HCT116 (cell line): ENCODE data around the gene SON. TPM values are rescaled to one million over a fixed set of nuclear protein-coding genes. Genes with fewer than 3 reads are reported as not detected.

Experiments
- ATAC-seq: fragments of 200-7000 bp; cut with Tn5 transposase; 2 replicates; pipeline ENCODE4 v1.9.1; 2020; ENCODE audit warnings: mild to moderate bottlenecking, moderate library complexity
- BruUV-seq: library from RNA; stranded (reverse); fragments of 400-500 nt; replicated peaks from 2 replicates; lab custom pipeline; 2021; lab: Mats Ljungman, UMichigan
- CTCF ChIA-PET: fragments of 300-600 bp; sonication (Branson Sonifier 250); formaldehyde crosslinking; loops from one replicate; lab custom pipeline; 2021; ENCODE audit warnings: antibody characterized with exemption; lab: Charles Lee
- POLR2A ChIA-PET: fragments of 300-600, 350-600 bp; sonication (Branson Sonifier 250); formaldehyde crosslinking; loops from one replicate; lab custom pipeline; 2021; ENCODE audit warnings: antibody characterized with exemption; lab: Charles Lee
- RAD21 ChIA-PET, 2 experiments: fragments of 300-600 bp; sonication (Branson Sonifier 250); formaldehyde crosslinking; loops; one replicate each; lab custom pipeline; 2023; ENCODE audit warnings: low total read pairs in 2 of 2; ENCODE audit not compliant: uncharacterized antibody in 2 of 2, unreplicated experiment in 2 of 2, low non-redundant PET in 1 of 2; lab: Charles Lee
- DNase-seq: peaks from one replicate; pipeline ENCODE4 v3.0.0-alpha.2; 2010; ENCODE audit warnings: low read depth, low spot score
- H2AFZ ChIP-seq: fragments of 200-600 bp; shearing (Covaris generic), sonication (generic); 2 replicates; pipeline ENCODE4 v1.6.1; 2017; ENCODE audit warnings: low read depth, mixed run types, mixed read lengths, antibody characterized with exemption, low read length; ENCODE audit not compliant: poor library complexity, severe bottlenecking
- H3K27ac ChIP-seq: 2 replicates; pipeline ENCODE4 v1.5.1; 2012; ENCODE audit warnings: low read depth, low read length
- H3K27me3 ChIP-seq: fragments of 200-600 bp; sonication (generic); 2 replicates; pipeline ENCODE4 v1.6.1; 2016; ENCODE audit warnings: mixed run types, low read length, mixed read lengths; ENCODE audit not compliant: insufficient read depth
- H3K36me3 ChIP-seq, 2 experiments: fragments of 200-500 bp in 1 of 2; fragments of 200-600 bp in 1 of 2; sonication (Bioruptor generic) in 1 of 2; sonication (generic) in 1 of 2; 2 replicates each; pipeline versions ENCODE4 v1.5.1 to v1.6.1; 2014 to 2016; ENCODE audit warnings: low read length in 2 of 2, inconsistent platforms in 1 of 2, mixed read lengths in 1 of 2, mixed run types in 1 of 2; ENCODE audit not compliant: insufficient read depth in 2 of 2, control insufficient read depth in 1 of 2
- H3K4me1 ChIP-seq, 2 experiments: fragments of 200-600 bp in 1 of 2; sonication (generic) in 1 of 2; 2 replicates each; pipeline versions ENCODE4 v1.5.1 to v1.6.1; 2012 to 2017; ENCODE audit warnings: low read length in 2 of 2, inconsistent platforms in 1 of 2, mild to moderate bottlenecking in 1 of 2, mixed read lengths in 1 of 2, mixed run types in 1 of 2, moderate library complexity in 1 of 2; ENCODE audit not compliant: insufficient read depth in 2 of 2, control insufficient read depth in 1 of 2
- H3K4me2 ChIP-seq: fragments of 200-600 bp; sonication (generic); 2 replicates; pipeline ENCODE4 v1.6.1; 2017; ENCODE audit warnings: mixed run types, low read length, mixed read lengths
- H3K4me3 ChIP-seq, 2 experiments: fragments of 200-600 bp in 1 of 2; sonication (generic) in 1 of 2; replicated peaks in 1 of 2; 2 replicates each; pipeline ENCODE4 v1.5.1; 2011 to 2016; ENCODE audit warnings: low read length in 2 of 2, control low read depth in 1 of 2, low read depth in 1 of 2, mild to moderate bottlenecking in 1 of 2, mixed read lengths in 1 of 2, mixed run types in 1 of 2
- H3K79me2 ChIP-seq: fragments of 200-600 bp; sonication (generic); 2 replicates; pipeline ENCODE4 v1.6.1; 2017; ENCODE audit warnings: mild to moderate bottlenecking, mixed run types, low read length, moderate library complexity, mixed read lengths; ENCODE audit not compliant: insufficient read depth
- H3K9ac ChIP-seq: fragments of 200-600 bp; sonication (generic); 2 replicates; pipeline ENCODE4 v1.6.1; 2016; ENCODE audit warnings: low read length, mixed read lengths
- H3K9me2 ChIP-seq: fragments of 200-600 bp; sonication (generic), shearing (Covaris generic); 2 replicates; pipeline ENCODE4 v1.6.1; 2017; ENCODE audit warnings: mixed run types, mild to moderate bottlenecking, moderate library complexity; ENCODE audit not compliant: insufficient read depth
- H3K9me3 ChIP-seq, 2 experiments: fragments of 200-500 bp in 1 of 2; fragments of 200-600 bp in 1 of 2; sonication (Bioruptor generic) in 1 of 2; sonication (generic) in 1 of 2; 2 replicates each; pipeline ENCODE4 v1.6.1; 2014 to 2017; ENCODE audit warnings: low read length in 2 of 2, mixed read lengths in 2 of 2, inconsistent platforms in 1 of 2, low read depth in 1 of 2, mild to moderate bottlenecking in 1 of 2, mixed run types in 1 of 2, moderate library complexity in 1 of 2; ENCODE audit not compliant: control insufficient read depth in 1 of 2, insufficient read depth in 1 of 2
- H4K20me1 ChIP-seq: fragments of 200-600 bp; sonication (generic), shearing (Covaris generic); 2 replicates; pipeline ENCODE4 v1.6.1; 2017; ENCODE audit warnings: mixed run types, mild to moderate bottlenecking, moderate library complexity; ENCODE audit not compliant: insufficient read depth
- ELF1 ChIP-seq: IDR thresholded peaks from 2 replicates; pipeline ENCODE4 v1.6.1; 2012; ENCODE audit warnings: low read depth, borderline replicate concordance
- POLR2AphosphoS5 ChIP-seq: IDR thresholded peaks from 2 replicates; pipeline ENCODE4 v1.6.1; 2011; ENCODE audit warnings: mild to moderate bottlenecking, low read depth, low read length, moderate library complexity
- SIN3A ChIP-seq: IDR thresholded peaks from 2 replicates; pipeline ENCODE4 v1.6.1; 2012; ENCODE audit warnings: low read depth
- SP1 ChIP-seq: IDR thresholded peaks from 2 replicates; pipeline ENCODE4 v1.6.1; 2012; ENCODE audit warnings: low read depth
- YY1 ChIP-seq: IDR thresholded peaks from 2 replicates; pipeline ENCODE4 v1.6.1; 2011; ENCODE audit warnings: low read length, low read depth, moderate library complexity, mild to moderate bottlenecking; ENCODE audit not compliant: insufficient replicate concordance; ENCODE audit errors: extremely low read depth
- ZNF274 ChIP-seq: fragments of 200-500 bp; sonication (Bioruptor generic); IDR thresholded peaks from 2 replicates; pipeline ENCODE4 v1.6.1; 2014; ENCODE audit warnings: mild to moderate bottlenecking, low read depth, low read length, inconsistent platforms
- intact Hi-C: fragments of 100-400 bp; cut with micrococcal nuclease; formaldehyde crosslinking; loops from 2 replicates; pipeline ENCODE4 v1.10.0; 2022
- total RNA-seq: library from RNA; stranded (reverse); gene quantifications from one replicate; pipeline ENCODE4 v1.2.1, GENCODE V29; 2021; ENCODE audit not compliant: unreplicated experiment
- TF ChIP-seq, protein P1 (sequence below), 3 experiments: fragments of 200-600 bp in 1 of 3; sonication (generic) in 1 of 3; IDR thresholded peaks in 2 of 3; conservative IDR thresholded peaks in 1 of 3; 2 replicates each; pipeline ENCODE4 v1.5.1; 2012 to 2017; ENCODE audit warnings: low read depth in 2 of 3, low read length in 2 of 3, antibody characterized with exemption in 1 of 3, borderline replicate concordance in 1 of 3, control low read depth in 1 of 3, mild to moderate bottlenecking in 1 of 3, mixed read lengths in 1 of 3, mixed run types in 1 of 3, moderate library complexity in 1 of 3; ENCODE audit not compliant: insufficient read depth in 1 of 3
- TF ChIP-seq, protein P2 (sequence below): IDR thresholded peaks from 2 replicates; pipeline ENCODE4 v1.6.1; 2012
- TF ChIP-seq, protein P3 (sequence below): IDR thresholded peaks from 2 replicates; pipeline ENCODE4 v1.6.1; 2012; ENCODE audit warnings: low read depth
- TF ChIP-seq, protein P4 (sequence below): IDR thresholded peaks from 2 replicates; pipeline ENCODE4 v1.6.1; 2011; ENCODE audit warnings: mild to moderate bottlenecking, low read length, moderate library complexity; ENCODE audit not compliant: insufficient replicate concordance; ENCODE audit errors: extremely low read depth

The SON gene
- total RNA-seq, 1 experiment from 2014 or later = 195 TPM

DNA sequence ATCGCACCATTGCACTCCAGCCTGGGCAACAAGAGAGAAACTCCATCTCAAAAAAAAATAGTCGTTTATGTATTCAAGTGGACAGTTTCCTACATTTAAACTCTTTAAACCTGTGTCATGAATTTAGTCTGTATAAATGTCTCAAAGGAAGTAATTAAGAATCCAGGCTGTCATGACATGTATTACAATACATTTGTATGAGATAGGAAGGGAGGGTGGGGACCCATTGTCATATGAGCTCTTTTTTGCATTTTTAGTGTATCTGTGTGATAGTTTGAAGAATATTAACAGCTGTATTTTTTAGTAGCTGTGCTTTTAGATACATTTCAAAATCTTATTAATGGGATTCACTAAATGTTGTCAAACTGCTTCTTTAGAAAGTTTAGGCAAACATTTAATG lies 25.6 kb downstream of the SON start:
- DNase-seq (no peak), ATAC-seq (no peak)
- intact Hi-C loops = no loop called here
- Histone ChIP-seq H3K9ac (no peak overlapping the region), H2AFZ (no peak overlapping the region), H3K27me3 (no peaks in the 10 kb centered on the region), H3K4me3 (no peak overlapping the region), H3K36me3 (peaks cover 50 to 65% of the 10 kb centered on the region in 2 experiments), H3K4me2 (no peak overlapping the region), H3K9me3 (no peaks in the 10 kb centered on the region), H3K9me2 (no peaks in the 10 kb centered on the region), H3K4me1 (no peaks in the 10 kb centered on the region), H4K20me1 (peaks cover 23% of the 10 kb centered on the region; the same call in 1 of the 2 replicates), H3K27ac (no peak overlapping the region), H3K79me2 (peaks cover 93% of the 10 kb centered on the region)
- no TSS peak for BruUV-seq
- TF ChIP-seq SIN3A (no peak), ZNF274 (no peak), POLR2AphosphoS5 (no peak), SP1 (no peak), ELF1 (no peak), YY1 (no peak)
- TF ChIP-seq, protein P1, sequence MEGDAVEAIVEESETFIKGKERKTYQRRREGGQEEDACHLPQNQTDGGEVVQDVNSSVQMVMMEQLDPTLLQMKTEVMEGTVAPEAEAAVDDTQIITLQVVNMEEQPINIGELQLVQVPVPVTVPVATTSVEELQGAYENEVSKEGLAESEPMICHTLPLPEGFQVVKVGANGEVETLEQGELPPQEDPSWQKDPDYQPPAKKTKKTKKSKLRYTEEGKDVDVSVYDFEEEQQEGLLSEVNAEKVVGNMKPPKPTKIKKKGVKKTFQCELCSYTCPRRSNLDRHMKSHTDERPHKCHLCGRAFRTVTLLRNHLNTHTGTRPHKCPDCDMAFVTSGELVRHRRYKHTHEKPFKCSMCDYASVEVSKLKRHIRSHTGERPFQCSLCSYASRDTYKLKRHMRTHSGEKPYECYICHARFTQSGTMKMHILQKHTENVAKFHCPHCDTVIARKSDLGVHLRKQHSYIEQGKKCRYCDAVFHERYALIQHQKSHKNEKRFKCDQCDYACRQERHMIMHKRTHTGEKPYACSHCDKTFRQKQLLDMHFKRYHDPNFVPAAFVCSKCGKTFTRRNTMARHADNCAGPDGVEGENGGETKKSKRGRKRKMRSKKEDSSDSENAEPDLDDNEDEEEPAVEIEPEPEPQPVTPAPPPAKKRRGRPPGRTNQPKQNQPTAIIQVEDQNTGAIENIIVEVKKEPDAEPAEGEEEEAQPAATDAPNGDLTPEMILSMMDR (IDR thresholded peaks at IDR 0.05 in 2 of 3, conservative IDR thresholded peaks at IDR 0.05 in 1 of 3; ENCODE audit: borderline replicate concordance in 1 of 3, insufficient read depth in 1 of 3, low read depth in 2 of 3, low read length in 2 of 3) = no peak
- TF ChIP-seq, protein P2, sequence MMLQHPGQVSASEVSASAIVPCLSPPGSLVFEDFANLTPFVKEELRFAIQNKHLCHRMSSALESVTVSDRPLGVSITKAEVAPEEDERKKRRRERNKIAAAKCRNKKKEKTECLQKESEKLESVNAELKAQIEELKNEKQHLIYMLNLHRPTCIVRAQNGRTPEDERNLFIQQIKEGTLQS = no peak
- TF ChIP-seq, protein P3, sequence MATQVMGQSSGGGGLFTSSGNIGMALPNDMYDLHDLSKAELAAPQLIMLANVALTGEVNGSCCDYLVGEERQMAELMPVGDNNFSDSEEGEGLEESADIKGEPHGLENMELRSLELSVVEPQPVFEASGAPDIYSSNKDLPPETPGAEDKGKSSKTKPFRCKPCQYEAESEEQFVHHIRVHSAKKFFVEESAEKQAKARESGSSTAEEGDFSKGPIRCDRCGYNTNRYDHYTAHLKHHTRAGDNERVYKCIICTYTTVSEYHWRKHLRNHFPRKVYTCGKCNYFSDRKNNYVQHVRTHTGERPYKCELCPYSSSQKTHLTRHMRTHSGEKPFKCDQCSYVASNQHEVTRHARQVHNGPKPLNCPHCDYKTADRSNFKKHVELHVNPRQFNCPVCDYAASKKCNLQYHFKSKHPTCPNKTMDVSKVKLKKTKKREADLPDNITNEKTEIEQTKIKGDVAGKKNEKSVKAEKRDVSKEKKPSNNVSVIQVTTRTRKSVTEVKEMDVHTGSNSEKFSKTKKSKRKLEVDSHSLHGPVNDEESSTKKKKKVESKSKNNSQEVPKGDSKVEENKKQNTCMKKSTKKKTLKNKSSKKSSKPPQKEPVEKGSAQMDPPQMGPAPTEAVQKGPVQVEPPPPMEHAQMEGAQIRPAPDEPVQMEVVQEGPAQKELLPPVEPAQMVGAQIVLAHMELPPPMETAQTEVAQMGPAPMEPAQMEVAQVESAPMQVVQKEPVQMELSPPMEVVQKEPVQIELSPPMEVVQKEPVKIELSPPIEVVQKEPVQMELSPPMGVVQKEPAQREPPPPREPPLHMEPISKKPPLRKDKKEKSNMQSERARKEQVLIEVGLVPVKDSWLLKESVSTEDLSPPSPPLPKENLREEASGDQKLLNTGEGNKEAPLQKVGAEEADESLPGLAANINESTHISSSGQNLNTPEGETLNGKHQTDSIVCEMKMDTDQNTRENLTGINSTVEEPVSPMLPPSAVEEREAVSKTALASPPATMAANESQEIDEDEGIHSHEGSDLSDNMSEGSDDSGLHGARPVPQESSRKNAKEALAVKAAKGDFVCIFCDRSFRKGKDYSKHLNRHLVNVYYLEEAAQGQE = no peak
- TF ChIP-seq, protein P4, sequence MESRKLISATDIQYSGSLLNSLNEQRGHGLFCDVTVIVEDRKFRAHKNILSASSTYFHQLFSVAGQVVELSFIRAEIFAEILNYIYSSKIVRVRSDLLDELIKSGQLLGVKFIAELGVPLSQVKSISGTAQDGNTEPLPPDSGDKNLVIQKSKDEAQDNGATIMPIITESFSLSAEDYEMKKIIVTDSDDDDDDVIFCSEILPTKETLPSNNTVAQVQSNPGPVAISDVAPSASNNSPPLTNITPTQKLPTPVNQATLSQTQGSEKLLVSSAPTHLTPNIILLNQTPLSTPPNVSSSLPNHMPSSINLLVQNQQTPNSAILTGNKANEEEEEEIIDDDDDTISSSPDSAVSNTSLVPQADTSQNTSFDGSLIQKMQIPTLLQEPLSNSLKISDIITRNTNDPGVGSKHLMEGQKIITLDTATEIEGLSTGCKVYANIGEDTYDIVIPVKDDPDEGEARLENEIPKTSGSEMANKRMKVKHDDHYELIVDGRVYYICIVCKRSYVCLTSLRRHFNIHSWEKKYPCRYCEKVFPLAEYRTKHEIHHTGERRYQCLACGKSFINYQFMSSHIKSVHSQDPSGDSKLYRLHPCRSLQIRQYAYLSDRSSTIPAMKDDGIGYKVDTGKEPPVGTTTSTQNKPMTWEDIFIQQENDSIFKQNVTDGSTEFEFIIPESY = no peak
- ChIA-PET CTCF (no interaction called here), POLR2A (no interaction called here), RAD21 (no interaction called here)
